ENCODE measurements around the gene CLCN6.

The CLCN6 gene

GRCh38 chr1:11879311-11880180 lies 73.6 kb downstream of the CLCN6 start:
- DNase-seq (ENCODE audit: low read depth), result no peak

GRCh38 chr1:11880181-11880575 lies 74.2 kb downstream of the CLCN6 start:
- no peak for DNase-seq (ENCODE audit: low read depth)

GRCh38 chr1:11880911-11881748 lies 75.1 kb downstream of the CLCN6 start:
- no peak for DNase-seq (ENCODE audit: low read depth)

GRCh38 chr1:11881749-11882441 lies 75.9 kb downstream of the CLCN6 start:
- no peak for DNase-seq (ENCODE audit: low read depth)

GRCh38 chr1:11882814-11883538 lies 77.0 kb downstream of the CLCN6 start:
- no peak for DNase-seq (ENCODE audit: low read depth)

GRCh38 chr1:11885916-11886315 lies 79.9 kb downstream of the CLCN6 start:
- no peak for DNase-seq (ENCODE audit: low read depth)

GRCh38 chr1:11886986-11887665 lies 81.1 kb downstream of the CLCN6 start:
- no peak for DNase-seq (ENCODE audit: low read depth)

- DNase-seq (ENCODE audit: low read depth), result no peak
These were observed 81.6 kb downstream of the CLCN6 start for GRCh38 chr1:11887666-11888007.

- no peak for DNase-seq (ENCODE audit: low read depth)
These were observed 82.3 kb downstream of the CLCN6 start for GRCh38 chr1:11888206-11888876.

GRCh38 chr1:11888877-11889208 lies 82.9 kb downstream of the CLCN6 start:
- no peak for DNase-seq (ENCODE audit: low read depth)

- no peak for DNase-seq (ENCODE audit: low read depth)
These were observed 85.6 kb downstream of the CLCN6 start for GRCh38 chr1:11891433-11892186.

All from GM04504 (cell line).